NCI-H2107 treated with DMSO at 0.1 percent for 48 hours (cell line): Measurements from ENCODE around the gene RNU11.
A peak's percentile ranks its signal among the peaks of the same experiment; 100 is the strongest.
"Not testable (repeated sequence)": the region's sequence is repeated elsewhere in the genome, so short reads cannot be mapped to it uniquely, and the experiment has no call there.

Experiments
- DNase-seq: peaks from one replicate; lab custom pipeline; 2025; ENCODE audit not compliant: unreplicated experiment; lab: John Stamatoyannopoulos, UW

The RNU11 gene

GRCh38 chr1:28656335-28656734 is 7.9 kb downstream of the RNU11 start:
- no peak for DNase-seq

GRCh38 chr1:28663871-28664470 is 15.6 kb downstream of the RNU11 start:
- DNase-seq = no peak

- DNase-seq = no peak
Observed at GRCh38 chr1:28666806-28667205, 18.4 kb downstream of the RNU11 start.

GRCh38 chr1:28668191-28668955 is 20.0 kb downstream of the RNU11 start, which contains the start of gene GMEB1:
Gene GMEB1 (plus strand): TSS chr1:28668784. CDS start chr1:28683613, 14,829 bp downstream.
- peak; percentile 83 for DNase-seq

GRCh38 chr1:28668956-28669723 is 20.7 kb downstream of the RNU11 start:
- peak; percentile 43 for DNase-seq

- no peak for DNase-seq
Observed at GRCh38 chr1:28671254-28671780, 22.9 kb downstream of the RNU11 start.

GRCh38 chr1:28672971-28673370 is 24.6 kb downstream of the RNU11 start:
- DNase-seq = not testable (repeated sequence)

- no peak for DNase-seq
Observed at GRCh38 chr1:28675924-28676257, 27.5 kb downstream of the RNU11 start.

GRCh38 chr1:28680151-28680550 is 31.8 kb downstream of the RNU11 start:
- no peak for DNase-seq

- no peak for DNase-seq
Observed at GRCh38 chr1:28682840-28683239, 34.4 kb downstream of the RNU11 start.

GRCh38 chr1:28684937-28685336 is 36.5 kb downstream of the RNU11 start:
- DNase-seq = no peak

GRCh38 chr1:28691627-28692026 is 43.2 kb downstream of the RNU11 start:
- not testable (repeated sequence) for DNase-seq
